Glomerular visceral epithelial cell (primary cell): ENCODE measurements around the gene RIN3.
"Not testable (repeated sequence)": the region's sequence is repeated elsewhere in the genome, so short reads cannot be mapped to it uniquely, and the experiment has no call there.

ENCODE experiments used
- DNase-seq: peaks from one replicate; pipeline ENCODE4 v3.0.0-alpha.2; 2016; ENCODE audit errors: extremely low spot score

The RIN3 gene

DNA sequence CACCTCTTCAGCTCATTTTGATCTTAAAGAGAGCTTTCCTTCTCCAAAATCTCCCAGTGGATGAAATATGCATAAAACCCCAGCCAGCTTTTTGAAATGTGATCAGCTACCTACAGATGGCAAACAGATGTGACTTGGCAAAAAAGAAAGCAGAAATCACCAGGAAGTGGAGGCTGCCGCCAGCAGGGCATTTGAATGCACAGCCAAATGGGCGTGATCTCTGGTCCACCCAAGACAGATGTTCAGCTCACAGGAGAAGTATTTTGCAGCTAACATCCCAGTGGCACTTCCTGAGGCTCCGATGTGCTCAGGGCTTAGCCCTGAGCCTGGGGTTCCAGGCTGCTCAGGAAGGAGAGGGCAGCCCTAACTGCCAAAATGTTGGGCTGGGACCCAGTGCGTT lies 156.6 kb downstream of the RIN3 start:
- DNase-seq, result no peak

GRCh38 chr14:92670643-92671366 lies 157.2 kb downstream of the RIN3 start:
- no peak for DNase-seq

DNA sequence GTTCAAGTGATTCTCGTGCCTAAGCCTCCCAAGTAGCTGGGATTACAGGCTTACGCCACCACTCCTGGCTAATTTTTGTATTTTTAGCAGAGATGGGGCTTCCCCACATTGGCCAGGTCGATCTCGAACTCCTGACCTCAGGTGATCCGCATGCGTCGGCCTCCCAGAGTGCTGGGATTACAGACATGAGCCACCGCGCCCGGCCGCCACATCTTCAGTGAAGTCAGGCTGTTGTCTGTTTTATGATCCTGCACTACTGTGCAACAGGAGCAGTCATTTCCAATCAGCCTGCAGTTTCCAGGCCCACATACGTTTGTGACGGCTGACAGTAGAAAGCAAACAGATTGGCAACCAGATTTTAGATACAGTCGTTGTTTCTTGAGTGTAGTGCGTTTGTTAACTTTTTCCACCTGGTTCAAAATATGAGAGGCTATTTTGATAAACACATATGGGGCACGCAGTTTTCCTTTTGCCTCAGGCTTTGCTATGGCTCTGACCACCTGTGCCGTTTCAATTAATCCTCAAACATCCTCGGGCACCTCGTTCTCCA lies 160.1 kb downstream of the RIN3 start:
- no peak for DNase-seq

DNA sequence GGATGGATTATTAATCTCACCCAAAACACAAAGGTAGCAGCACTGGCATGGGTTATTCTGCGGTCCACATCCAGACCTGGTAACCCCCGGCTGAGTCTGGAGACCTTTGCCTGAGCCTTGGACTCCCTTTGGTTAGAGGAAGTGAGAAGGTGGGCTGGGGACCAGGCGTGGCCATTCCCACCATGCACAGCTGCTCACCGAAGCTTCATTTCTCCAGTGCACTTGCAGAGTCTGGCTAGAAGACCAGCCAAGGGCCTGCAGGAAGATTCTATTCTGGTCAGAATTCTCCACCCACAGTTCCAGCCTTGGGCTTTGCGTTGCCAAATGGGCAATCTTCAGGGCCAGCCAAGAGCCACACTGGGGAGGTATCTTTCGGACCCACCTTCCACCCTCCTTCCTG lies 161.8 kb downstream of the RIN3 start:
- DNase-seq, result no peak

GRCh38 chr14:92675976-92676375 lies 162.4 kb downstream of the RIN3 start:
- DNase-seq, result no peak

DNA sequence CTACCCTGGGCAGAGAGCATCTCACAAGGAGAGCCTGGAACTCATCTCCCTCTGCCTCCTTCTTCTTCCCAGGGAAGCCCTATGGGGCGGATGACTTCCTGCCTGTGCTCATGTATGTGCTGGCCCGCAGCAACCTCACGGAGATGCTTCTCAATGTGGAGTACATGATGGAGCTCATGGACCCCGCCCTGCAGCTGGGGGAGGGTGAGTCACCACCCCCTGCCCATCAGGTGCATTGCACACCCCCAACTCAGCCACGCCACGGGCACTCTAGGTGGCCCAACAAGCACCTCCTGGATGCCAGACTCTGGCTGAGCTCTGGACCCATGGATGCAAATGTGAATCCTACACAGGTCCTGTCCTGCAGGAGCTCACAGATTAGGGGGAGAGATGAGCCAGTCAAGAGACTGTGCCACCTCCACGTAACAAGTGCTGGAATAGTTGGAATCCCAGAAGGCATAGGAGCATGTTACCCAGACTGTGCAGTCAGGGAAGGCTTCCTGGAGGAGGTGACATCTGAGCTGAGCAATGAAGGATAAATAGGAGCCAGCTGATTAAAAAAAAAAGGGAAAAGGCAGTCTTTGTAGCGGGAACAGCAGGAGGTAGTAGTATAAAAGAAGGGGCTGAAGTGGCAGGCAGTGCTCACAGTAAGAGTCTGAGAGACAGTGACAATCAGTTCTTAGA lies 163.0 kb downstream of the RIN3 start:
- no peak for DNase-seq

GRCh38 chr14:92677087-92677668 lies 163.6 kb downstream of the RIN3 start:
- no peak for DNase-seq

DNA sequence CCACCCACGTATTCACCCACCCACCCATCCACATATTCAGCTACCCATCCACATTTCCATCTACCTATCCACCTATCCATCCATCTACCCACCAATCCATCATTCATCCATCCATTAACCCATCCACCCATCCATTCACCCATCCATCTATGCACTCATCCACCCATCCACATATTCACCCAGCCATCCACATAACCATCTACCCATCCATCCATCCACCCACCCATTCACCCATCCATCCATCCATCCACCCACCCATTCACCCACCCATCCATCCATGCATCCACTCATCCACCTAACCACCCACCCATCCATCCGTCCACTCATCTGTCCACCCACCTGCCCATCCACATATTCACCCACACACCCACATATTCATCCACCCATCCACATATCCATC lies 164.4 kb downstream of the RIN3 start:
- no peak for DNase-seq

DNA sequence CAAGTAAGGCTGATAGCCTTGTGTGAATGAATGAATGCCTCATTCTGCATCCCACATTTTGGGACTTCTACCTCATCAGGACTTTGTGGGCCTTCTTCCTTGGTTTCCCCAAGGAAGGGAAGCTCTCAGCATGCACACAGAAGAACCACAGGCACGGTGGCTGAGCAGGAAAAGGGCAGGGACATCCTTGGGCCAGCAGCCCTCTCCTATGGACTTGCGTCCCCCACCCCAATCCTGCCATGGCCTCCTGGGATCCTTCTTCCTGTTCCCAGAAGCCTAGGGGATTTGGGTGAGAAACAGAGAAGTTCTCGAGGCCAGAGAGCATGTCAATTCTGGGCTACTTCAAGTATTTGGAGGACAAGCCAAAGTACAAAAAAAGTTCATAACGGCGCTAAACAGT lies 165.2 kb downstream of the RIN3 start:
- no peak for DNase-seq

GRCh38 chr14:92679246-92679645 lies 165.7 kb downstream of the RIN3 start:
- DNase-seq, result no peak

- not testable (repeated sequence) for DNase-seq
These were observed 166.7 kb downstream of the RIN3 start for GRCh38 chr14:92680330-92680729.

GRCh38 chr14:92680781-92681650 lies 167.4 kb downstream of the RIN3 start:
- peak; percentile 75 for DNase-seq

GRCh38 chr14:92683041-92683440 lies 169.5 kb downstream of the RIN3 start:
- no peak for DNase-seq

GRCh38 chr14:92684801-92685560 lies 171.4 kb downstream of the RIN3 start:
- no peak for DNase-seq

DNA sequence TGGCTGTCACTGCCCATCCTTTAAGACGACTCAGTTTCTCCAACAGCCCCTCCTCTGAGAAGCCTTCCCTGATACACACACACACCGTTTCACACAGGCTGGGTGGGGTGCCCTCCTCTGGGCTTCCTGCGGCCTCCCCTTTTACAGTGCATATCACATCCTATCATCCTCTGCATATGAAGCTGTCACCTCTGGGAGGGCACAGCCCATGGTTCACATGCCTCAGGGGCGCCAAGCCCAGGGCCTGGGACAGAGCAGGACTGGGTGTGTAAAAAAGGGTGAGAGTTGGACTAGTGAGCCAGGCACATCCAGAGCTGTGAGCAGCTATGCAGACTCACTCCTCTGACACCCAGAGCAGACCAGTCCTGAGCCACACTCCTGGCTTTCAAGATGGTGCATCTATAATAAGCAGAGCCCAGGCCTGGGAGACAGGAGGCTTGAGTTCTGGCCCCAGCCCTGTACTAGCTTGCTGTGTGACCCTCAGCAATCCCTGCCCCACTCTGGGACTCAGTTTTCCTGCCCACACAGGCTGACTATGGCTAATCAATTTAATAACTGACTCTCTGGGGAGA lies 172.3 kb downstream of the RIN3 start:
- no peak for DNase-seq

- DNase-seq, result no peak
These were observed 172.9 kb downstream of the RIN3 start for GRCh38 chr14:92686411-92686899.

DNA sequence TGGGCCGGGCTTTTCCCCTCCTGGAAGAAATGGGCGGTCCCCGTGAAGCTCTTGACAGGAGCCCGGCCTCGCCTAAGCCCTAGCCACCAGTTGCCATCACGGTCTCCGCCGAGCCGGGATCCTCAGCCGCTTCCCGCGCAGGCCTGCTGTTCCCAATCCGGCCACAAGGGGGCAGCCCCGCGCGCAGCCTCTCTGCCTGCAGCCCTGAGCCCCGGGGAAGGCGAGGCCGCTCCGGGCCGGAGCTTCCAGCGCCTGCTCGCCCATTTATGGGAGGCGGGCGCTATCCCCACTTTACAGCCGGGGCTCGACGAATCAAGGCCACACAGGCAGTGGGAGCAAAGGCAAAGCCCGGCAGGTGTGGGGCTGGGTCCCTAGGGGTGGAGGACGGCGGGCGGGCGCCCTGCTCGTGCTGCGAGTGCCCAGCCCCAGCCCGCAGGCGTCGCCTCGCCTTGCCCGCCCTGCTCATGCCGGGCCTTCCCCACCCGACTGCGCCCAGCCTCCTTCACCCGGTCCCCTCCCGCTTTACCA lies 173.4 kb downstream of the RIN3 start:
- DNase-seq, result peak; percentile 78

- no peak for DNase-seq
These were observed 174.3 kb downstream of the RIN3 start for GRCh38 chr14:92687681-92688433.
